ENCODE data around the gene ZNF600.
"Not testable (repeated sequence)": the region's sequence is repeated elsewhere in the genome, so short reads cannot be mapped to it uniquely, and the experiment has no call there.

The ZNF600 gene

DNA sequence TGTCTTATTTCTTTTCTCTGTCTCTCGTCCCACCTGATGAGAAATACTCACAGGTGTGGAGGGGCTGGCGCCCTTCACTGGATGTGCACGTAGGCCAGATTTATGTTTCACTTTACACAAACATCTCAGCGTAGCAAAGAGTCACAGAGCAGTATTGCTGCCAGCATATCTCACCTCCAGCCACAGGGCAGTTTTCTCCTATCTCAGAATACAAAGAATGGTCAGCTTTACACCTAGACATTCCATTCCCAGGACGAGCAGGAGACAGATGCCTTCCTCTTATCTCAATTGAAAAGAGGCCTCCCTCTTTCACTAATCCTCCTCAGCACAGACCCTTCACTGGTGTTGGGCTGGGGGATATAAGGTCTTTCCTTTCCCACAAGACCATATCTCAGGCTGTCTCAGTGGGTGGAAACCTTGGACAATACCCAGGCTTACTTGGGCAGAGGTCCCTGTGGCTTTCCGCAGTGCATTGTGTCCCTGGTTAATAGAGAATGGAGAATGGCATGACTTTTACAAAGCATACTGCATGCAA, 44.6 kb downstream of the ZNF600 start:
- no peak for DNase-seq (ENCODE audit: low spot score)

DNA sequence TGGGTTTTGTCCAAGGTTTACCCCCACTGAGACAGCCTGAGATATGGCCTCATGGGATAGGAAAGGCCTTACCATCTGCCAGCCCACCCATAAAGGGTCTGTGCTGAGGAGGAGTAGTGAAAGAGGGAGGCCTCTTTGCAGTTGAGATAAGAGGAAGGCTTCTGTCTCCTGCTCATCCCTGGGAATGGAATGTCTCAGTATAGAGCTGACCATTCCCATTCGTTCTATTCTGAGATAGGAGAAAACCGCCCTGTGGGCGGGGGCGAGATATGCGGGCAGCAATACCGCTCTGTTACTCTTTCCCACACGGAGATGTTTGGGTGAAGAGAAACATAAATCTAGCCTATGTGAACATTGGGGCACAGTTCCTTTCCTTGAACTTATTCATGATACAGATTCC, 45.2 kb downstream of the ZNF600 start:
- DNase-seq (ENCODE audit: low spot score): not testable (repeated sequence)

- DNase-seq (ENCODE audit: low spot score): peak; percentile 86
Observed at GRCh38 chr19:52739576-52739975, 47.0 kb downstream of the ZNF600 start.

DNA sequence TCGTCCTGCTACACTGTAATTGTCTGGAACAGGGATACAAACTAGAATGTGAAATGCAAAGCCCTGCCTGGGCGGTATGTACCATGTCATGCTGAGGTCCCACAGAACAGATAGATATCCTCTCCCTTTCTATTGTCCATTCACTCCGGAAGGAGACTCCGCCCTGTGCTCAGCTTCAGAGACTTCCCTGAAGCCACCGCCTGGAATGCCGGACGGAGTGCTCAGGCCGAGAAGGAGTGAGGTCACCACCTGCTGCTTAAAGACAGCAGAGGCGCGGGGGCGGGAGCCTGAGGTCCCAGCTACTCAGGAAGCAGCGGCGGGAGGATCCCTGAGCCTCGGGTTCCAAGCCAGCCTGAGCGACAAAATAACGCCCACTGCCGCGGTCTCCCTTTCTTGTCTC, 50.9 kb downstream of the ZNF600 start:
- peak; percentile 96 for DNase-seq (ENCODE audit: low spot score)

GRCh38 chr19:52734893-52735661, 51.5 kb downstream of the ZNF600 start, which contains the start of gene ZNF611:
ZNF611 (minus strand) TSS chr19:52735044; CDS start chr19:52715894, 19,150 bp downstream.
- peak; percentile 94 for DNase-seq (ENCODE audit: low spot score)

GRCh38 chr19:52734331-52734892, 52.2 kb downstream of the ZNF600 start:
- DNase-seq (ENCODE audit: low spot score): peak; percentile 21

DNA sequence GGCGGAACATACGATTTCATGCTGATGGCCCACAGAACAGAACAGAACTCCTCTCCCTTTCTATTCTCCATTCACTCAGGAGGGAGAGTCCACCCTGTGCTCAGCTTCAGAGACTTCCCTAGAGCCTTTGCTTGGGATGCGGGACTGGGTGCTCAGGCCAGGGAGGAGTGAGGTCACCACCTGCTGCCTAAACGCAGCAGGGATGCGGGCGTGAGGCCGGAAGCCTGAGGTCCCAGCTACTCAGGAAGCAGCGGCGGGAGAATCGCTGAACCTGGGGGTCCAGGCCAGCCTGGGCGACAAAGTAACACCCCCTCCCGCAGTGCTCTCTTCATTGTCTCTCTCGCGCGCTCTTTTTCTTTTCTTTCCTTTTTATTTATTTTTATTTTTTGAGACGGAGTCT, 60.5 kb downstream of the ZNF600 start:
- not testable (repeated sequence) for DNase-seq (ENCODE audit: low spot score)

GRCh38 chr19:52725528-52725961, 61.0 kb downstream of the ZNF600 start:
- no peak for DNase-seq (ENCODE audit: low spot score)

- no peak for DNase-seq (ENCODE audit: low spot score)
Observed at GRCh38 chr19:52724701-52725514, 61.7 kb downstream of the ZNF600 start.

DNA sequence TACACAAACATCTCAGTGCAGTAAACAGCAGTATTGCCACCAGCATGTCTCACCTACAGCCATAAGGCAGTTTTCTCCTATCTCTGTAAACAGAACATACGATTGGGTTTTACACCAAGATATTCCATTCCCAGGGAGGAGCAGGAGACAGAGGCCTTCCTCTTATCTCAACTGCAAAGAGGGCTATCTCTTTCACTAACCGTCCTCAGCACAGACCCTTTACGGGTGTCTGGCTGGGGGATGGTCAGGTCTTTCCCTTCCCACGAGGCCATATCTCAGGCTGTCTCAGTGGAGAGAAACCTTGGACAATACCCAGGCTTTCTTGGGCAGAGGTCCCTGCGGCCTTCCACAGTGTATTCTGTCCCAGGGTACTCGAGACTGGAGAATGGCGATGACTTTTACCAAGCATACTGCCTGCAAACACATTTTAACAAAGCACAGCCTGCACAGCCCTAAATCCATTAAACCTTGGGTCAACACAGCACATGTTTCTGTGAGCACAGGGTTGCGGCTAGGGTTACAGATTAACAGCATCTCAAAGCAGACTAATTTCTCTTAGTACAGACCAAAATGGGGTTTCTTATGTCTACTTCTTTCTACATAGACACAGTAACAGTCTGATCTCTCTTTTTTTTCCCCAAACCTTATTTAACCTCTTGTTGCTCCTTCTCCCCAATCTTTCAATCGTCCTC, 62.5 kb downstream of the ZNF600 start:
- not testable (repeated sequence) for DNase-seq (ENCODE audit: low spot score)

- peak; percentile 73 for DNase-seq (ENCODE audit: low spot score)
Observed at GRCh38 chr19:52722062-52723003, 64.3 kb downstream of the ZNF600 start.

GRCh38 chr19:52720541-52720940, 66.0 kb downstream of the ZNF600 start:
- DNase-seq (ENCODE audit: low spot score): not testable (repeated sequence)

- DNase-seq (ENCODE audit: low spot score): no peak
Observed at GRCh38 chr19:52716522-52716921, 70.1 kb downstream of the ZNF600 start.

- not testable (repeated sequence) for DNase-seq (ENCODE audit: low spot score)
Observed at GRCh38 chr19:52715902-52716301, 70.7 kb downstream of the ZNF600 start.

DNA sequence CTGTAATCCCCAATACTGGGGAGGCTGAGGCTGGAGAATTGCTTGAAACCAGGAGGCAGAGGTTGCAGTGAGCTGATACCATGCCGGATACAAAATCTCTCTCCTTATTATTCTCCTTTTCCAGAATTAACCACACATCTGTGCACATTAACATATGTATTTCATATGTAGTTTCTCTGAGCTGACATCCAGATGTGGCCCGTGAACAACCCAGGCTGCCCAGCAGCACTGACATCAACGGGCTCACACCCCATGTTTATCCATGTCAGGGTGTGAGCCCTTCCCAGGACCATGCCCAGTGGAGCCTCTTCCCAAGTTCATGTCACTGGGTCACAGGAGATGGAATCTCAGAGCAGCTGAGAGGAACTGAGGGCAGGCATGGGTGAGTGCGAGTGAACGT, 71.3 kb downstream of the ZNF600 start:
- not testable (repeated sequence) for DNase-seq (ENCODE audit: low spot score)
